GM12878 (cell line): ENCODE measurements around the gene COL19A1. TPM values are rescaled to one million over a fixed set of nuclear protein-coding genes. Genes with fewer than 3 reads are reported as not detected.

ENCODE experiments used
- ATAC-seq: fragments of 200-7000 bp; cut with Tn5 transposase; 3 replicates; pipeline ENCODE4 v1.9.1; 2020; ENCODE audit warnings: mild to moderate bottlenecking, moderate library complexity
- BruUV-seq: library from RNA; stranded (reverse); fragments of 400-500 nt; replicated peaks from 2 replicates; lab custom pipeline; 2021; lab: Mats Ljungman, UMichigan
- CTCF ChIA-PET: fragments of 300-600 bp; sonication (Branson Sonifier 250); formaldehyde crosslinking; extraction: SDS; loops from one replicate; lab custom pipeline; 2021; ENCODE audit warnings: inconsistent platforms; lab: Yijun Ruan, JAX
- POLR2A ChIA-PET: fragments of 350-600 bp; formaldehyde crosslinking; extraction: SDS; loops from one replicate; lab custom pipeline; 2021; ENCODE audit warnings: inconsistent platforms; lab: Charles Lee
- RAD21 ChIA-PET: fragments of 300-600 bp; sonication (Branson Sonifier 250); formaldehyde crosslinking; loops from one replicate; lab custom pipeline; 2023; ENCODE audit warnings: antibody characterized with exemption; ENCODE audit not compliant: unreplicated experiment; lab: Charles Lee
- SMC1A ChIA-PET: fragments of 300-600 bp; sonication (Branson Sonifier 250); formaldehyde crosslinking; loops from one replicate; lab custom pipeline; 2023; ENCODE audit not compliant: unreplicated experiment, uncharacterized antibody; lab: Charles Lee
- DNase-seq: peaks from one replicate; pipeline ENCODE4 v3.0.0-alpha.2; 2011; ENCODE audit warnings: low read depth, low spot score
- FAIRE-seq: peaks from 3 replicates; lab custom pipeline; 2011; peaks lifted over from hg19 to GRCh38; lab: Jason Lieb, UNC
- H2AFZ ChIP-seq: 2 replicates; pipeline ENCODE4 v1.6.0; 2011; ENCODE audit warnings: low read depth, low read length, control low read depth; ENCODE audit not compliant: control insufficient read depth
- H3K27ac ChIP-seq: 2 replicates; pipeline ENCODE4 v1.5.1; 2011; ENCODE audit warnings: control low read depth; ENCODE audit not compliant: control insufficient read depth, insufficient read depth
- H3K27me3 ChIP-seq, 2 experiments: replicated peaks in 1 of 2; 2 replicates each; pipeline versions ENCODE4 v1.6.0 to v1.6.1; 2011; ENCODE audit warnings: low read length in 1 of 2; ENCODE audit not compliant: control insufficient read depth in 2 of 2, insufficient read depth in 2 of 2
- H3K36me3 ChIP-seq, 2 experiments: 2 replicates each; pipeline ENCODE4 v1.5.1; 2011; ENCODE audit warnings: low read length in 1 of 2; ENCODE audit not compliant: control insufficient read depth in 2 of 2, insufficient read depth in 2 of 2
- H3K4me1 ChIP-seq: 2 replicates; pipeline ENCODE4 v1.6.1; 2011; ENCODE audit warnings: mild to moderate bottlenecking, low read length, moderate library complexity, mixed read lengths; ENCODE audit not compliant: control insufficient read depth, insufficient read depth
- H3K4me2 ChIP-seq: 2 replicates; pipeline ENCODE4 v1.6.0; 2011; ENCODE audit warnings: control low read depth; ENCODE audit not compliant: control insufficient read depth, insufficient read depth
- H3K4me3 ChIP-seq: fragments of 200-600 bp; sonication (generic); 2 replicates; pipeline ENCODE4 v1.5.1; 2016
- H3K79me2 ChIP-seq: 2 replicates; pipeline ENCODE4 v1.6.0; 2011; ENCODE audit warnings: low read length; ENCODE audit not compliant: control insufficient read depth, insufficient read depth
- H3K9ac ChIP-seq: 2 replicates; pipeline ENCODE4 v1.8.0; 2011; ENCODE audit warnings: low read length, control low read depth, mixed read lengths; ENCODE audit not compliant: control insufficient read depth, insufficient read depth
- H3K9me3 ChIP-seq: replicated peaks from 3 replicates; pipeline ENCODE4 v1.5.1; 2011; ENCODE audit warnings: mild to moderate bottlenecking, low read length; ENCODE audit not compliant: control insufficient read depth, insufficient read depth
- H4K20me1 ChIP-seq: 2 replicates; pipeline ENCODE4 v1.6.0; 2011; ENCODE audit not compliant: control insufficient read depth, insufficient read depth
- BRCA1 ChIP-seq: IDR thresholded peaks from 2 replicates; pipeline ENCODE4 v1.6.1; 2011; ENCODE audit warnings: low read depth, low read length, improper control_type of control experiment
- CBX3 ChIP-seq: fragments of 200-600 bp; sonication (generic); IDR thresholded peaks from 2 replicates; pipeline ENCODE4 v1.6.1; 2016; ENCODE audit warnings: low read depth, borderline replicate concordance
- CEBPB ChIP-seq, 2 experiments: fragments of 150-350 bp in 1 of 2; IDR thresholded peaks; 2 replicates each; pipeline ENCODE4 v1.6.1; 2012 to 2014; ENCODE audit warnings: low read depth in 2 of 2, low read length in 2 of 2, borderline replicate concordance in 1 of 2, inconsistent platforms in 1 of 2
- CREB1 ChIP-seq: IDR thresholded peaks from 2 replicates; pipeline ENCODE4 v1.6.1; 2012; ENCODE audit warnings: low read depth, mild to moderate bottlenecking, inconsistent platforms
- EP300 ChIP-seq, 2 experiments: fragments of 150-350 bp in 1 of 2; IDR thresholded peaks; 2 replicates each; pipeline ENCODE4 v1.6.1; 2011 to 2012; ENCODE audit warnings: low read depth in 2 of 2, low read length in 2 of 2, borderline replicate concordance in 1 of 2, improper control_type of control experiment in 1 of 2, inconsistent platforms in 1 of 2; ENCODE audit not compliant: control insufficient read depth in 1 of 2
- FOXK2 ChIP-seq: fragments of 450-650 bp; IDR thresholded peaks from 2 replicates; pipeline ENCODE4 v1.6.1; 2017; ENCODE audit warnings: mild to moderate bottlenecking, moderate library complexity
- GABPA ChIP-seq: IDR thresholded peaks from 2 replicates; pipeline ENCODE4 v1.6.1; 2014; ENCODE audit warnings: antibody characterized with exemption, low read depth, mild to moderate bottlenecking, inconsistent platforms
- KAT2A ChIP-seq: conservative IDR thresholded peaks from 2 replicates; pipeline ENCODE4 v1.6.1; 2011; ENCODE audit warnings: low read depth, low read length; ENCODE audit not compliant: control insufficient read depth
- MYC ChIP-seq: IDR thresholded peaks from 2 replicates; pipeline ENCODE4 v1.6.1; 2011; ENCODE audit warnings: mild to moderate bottlenecking, low read length, moderate library complexity, inconsistent platforms; ENCODE audit not compliant: insufficient read depth, insufficient replicate concordance, insufficient read length, severe bottlenecking
- NFIC ChIP-seq: IDR thresholded peaks from 2 replicates; pipeline ENCODE4 v1.6.1; 2012; ENCODE audit warnings: low read depth, mild to moderate bottlenecking, inconsistent platforms, low read length, moderate library complexity
- RAD21 ChIP-seq: IDR thresholded peaks from 2 replicates; pipeline ENCODE4 v1.6.1; 2011; ENCODE audit warnings: mild to moderate bottlenecking, low read depth, low read length, moderate library complexity; ENCODE audit not compliant: insufficient read depth
- RAD51 ChIP-seq: fragments of 450-650 bp; IDR thresholded peaks from 2 replicates; pipeline ENCODE4 v1.6.1; 2016; ENCODE audit warnings: moderate library complexity, mild to moderate bottlenecking, inconsistent platforms
- SIN3A ChIP-seq: IDR thresholded peaks from 2 replicates; pipeline ENCODE4 v1.6.1; 2012; ENCODE audit warnings: low read depth, low read length, improper control_type of control experiment
- SP1 ChIP-seq: IDR thresholded peaks from one replicate; pipeline ENCODE4 v1.6.1; 2011; ENCODE audit warnings: low read depth, low read length
- SREBF2 ChIP-seq: IDR thresholded peaks from 2 replicates; pipeline ENCODE4 v1.6.1; 2012; ENCODE audit warnings: mild to moderate bottlenecking, low read length
- SRF ChIP-seq, 2 experiments: IDR thresholded peaks; 2 replicates each; pipeline ENCODE4 v1.6.1; 2011; ENCODE audit warnings: low read depth in 2 of 2, low read length in 2 of 2, mild to moderate bottlenecking in 1 of 2, moderate library complexity in 1 of 2
- TAF1 ChIP-seq: IDR thresholded peaks from 2 replicates; pipeline ENCODE4 v1.6.1; 2011; ENCODE audit warnings: mild to moderate bottlenecking, low read depth, low read length, borderline replicate concordance
- WRNIP1 ChIP-seq: IDR thresholded peaks from 2 replicates; pipeline ENCODE4 v1.6.1; 2011; ENCODE audit warnings: low read depth, low read length, improper control_type of control experiment, borderline replicate concordance
- WGBS: methylation state at CpG from one replicate; pipeline ENCODE4 v1.1.6; 2016; ENCODE audit warnings: low lambda C conversion rate; ENCODE audit not compliant: insufficient replicate concordance, insufficient coverage; ENCODE audit errors: missing lambda C conversion rate; 5-methylcytosine and 5-hydroxymethylcytosine counted together
- in situ Hi-C: fragments of 300-500 bp; cut with MboI; formaldehyde crosslinking; loops from 9 replicates; pipeline ENCODE4 v1.14.3; 2018; ENCODE audit warnings: mixed read lengths
- intact Hi-C: fragments of 100-400 bp; cut with micrococcal nuclease; formaldehyde crosslinking; loops from one replicate; pipeline ENCODE4 v1.14.2; 2022; ENCODE audit not compliant: unreplicated experiment
- polyA plus RNA-seq, 11 experiments: library from polyadenylated mRNA; depleted of rRNA in 4 of 11; unstranded in 6 of 11; stranded (reverse) in 5 of 11; fragments of >200 nt; fragmentation: Nextera tagmentation in 4 of 11; fragmentation: Illumina TruSeq in 1 of 11; extraction: Ambion mirVana in 4 of 11; extraction: Trizol in 1 of 11; gene quantifications; 1 replicate in 1 of 11; 2 replicates in 10 of 11; pipeline versions ENCODE4 v1.2.1 to v1.2.3, GENCODE V29; 2011 to 2016; ENCODE audit warnings: inconsistent platforms in 2 of 11, missing spikeins in 2 of 11, low read depth in 1 of 11
- total RNA-seq, 4 experiments: library from RNA; depleted of rRNA in 3 of 4; stranded (reverse); fragments of >200 nt in 3 of 4; fragmentation: Illumina TruSeq in 1 of 4; extraction: Trizol in 1 of 4; gene quantifications; 2 replicates each; pipeline versions ENCODE4 v1.2.1 to v1.2.3, GENCODE V29; 2013 to 2021
- TF ChIP-seq, protein P1 (sequence below): IDR thresholded peaks from 2 replicates; pipeline ENCODE4 v1.6.1; 2011; ENCODE audit warnings: mild to moderate bottlenecking, low read depth, low read length, moderate library complexity; ENCODE audit not compliant: insufficient replicate concordance
- TF ChIP-seq, protein P2 (sequence below): fragments of 150-350 bp; IDR thresholded peaks from 2 replicates; pipeline ENCODE4 v1.6.1; 2014; ENCODE audit warnings: mild to moderate bottlenecking, low read depth, low read length
- TF ChIP-seq, protein P3 (sequence below): IDR thresholded peaks from 2 replicates; pipeline ENCODE4 v1.6.1; 2012; ENCODE audit warnings: low read depth, low read length, improper control_type of control experiment

Gene COL19A1
- total and polyA plus RNA-seq, 10 of the 15 experiments (the other 5 are each of a cell fraction or from before 2014, with no cell fraction given) = 1.1 to 13.5 (median 4.1) TPM

DNA sequence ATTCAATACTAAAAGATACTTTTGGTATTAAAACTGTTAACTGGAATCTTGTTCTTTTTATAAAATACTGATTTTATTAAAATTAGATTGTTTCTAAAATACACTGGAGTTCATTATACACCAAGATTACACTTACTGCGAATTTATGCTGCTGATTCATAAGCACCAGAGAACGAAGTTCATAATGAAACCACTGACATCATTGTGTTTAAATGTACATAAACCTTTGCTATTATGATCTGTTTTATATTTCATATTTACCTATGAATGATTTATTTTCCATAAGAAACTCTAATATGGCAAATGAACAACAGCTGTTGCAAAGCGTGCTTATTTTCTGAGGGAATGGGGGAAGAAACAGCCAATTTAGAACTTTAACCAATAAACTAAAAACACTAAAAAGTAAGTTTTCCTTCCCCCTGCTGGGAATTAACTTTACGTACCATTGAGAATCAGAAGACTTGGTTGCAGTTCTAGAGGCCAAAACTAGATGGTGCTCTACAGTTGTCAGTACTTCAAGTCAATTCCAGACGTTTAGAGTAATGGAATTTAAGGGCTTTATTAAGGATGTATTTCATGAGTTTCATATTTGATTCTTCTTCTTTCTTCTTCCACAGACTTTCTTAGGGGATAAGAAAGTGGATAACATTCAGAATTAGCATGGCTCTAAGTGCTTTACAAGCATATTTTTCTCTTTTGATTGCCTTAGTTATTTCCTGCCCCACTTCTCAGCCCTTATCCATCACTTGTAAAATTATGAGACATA lies 30.8 kb upstream of the COL19A1 start:
- Histone ChIP-seq H3K4me1 (peaks cover 3% of the 10 kb centered on the region; the same call in 1 of the 2 replicates), H3K4me2 (peak overlapping the region; percentile 74; the same call in 1 of the 2 replicates), H2AFZ (peak overlapping the region; percentile 71), H3K36me3 (no peaks in the 10 kb centered on the region), H3K4me3 (no peak overlapping the region), H3K27ac (no peak overlapping the region), H3K27me3 (no peaks in the 10 kb centered on the region), H3K9me3 (no peaks in the 10 kb centered on the region), H3K79me2 (no peaks in the 10 kb centered on the region), H4K20me1 (no peaks in the 10 kb centered on the region), H3K9ac (no peak overlapping the region)
- no TSS peak for BruUV-seq
- in situ Hi-C loops = no loop called here
- FAIRE-seq (peak; percentile 84), DNase-seq (no peak), ATAC-seq (peak; percentile 92)
- RAD21 ChIA-PET = interaction anchor here (0.8 to 3.1 kb wide), 15 partner anchors 12 to 384 kb away, joined by 3 to 36 read pairs (median 4); no protein-coding TSS in a partner anchor
- CTCF ChIA-PET = interaction anchor here (0.7 to 4.7 kb wide), 28 partner anchors 10 to 385 kb away, joined by 3 to 78 read pairs (median 5); partner anchors contain the start of genes COL19A1 and LMBRD1
- SMC1A ChIA-PET = interaction anchor here (0.7 to 5.0 kb wide), 31 partner anchors 10 to 330 kb away, joined by 3 to 65 read pairs (median 4); no protein-coding TSS in a partner anchor
- WGBS = 0% methylated on average over 5 of the region's 5 CpGs
- POLR2A ChIA-PET = interaction anchor here (0.6 to 1.2 kb wide), 2 partner anchors 32 to 38 kb away, joined by 3 read pairs; no protein-coding TSS in a partner anchor
- intact Hi-C loops = loop anchor here (1.0 to 10.0 kb wide), 5 partner anchors 101 to 273 kb away; no protein-coding TSS in a partner anchor
- TF ChIP-seq CREB1 (no peak), RAD51 (no peak), CBX3 (no peak), SIN3A (no peak), CEBPB (IDR thresholded peaks at IDR 0.05; ENCODE audit: borderline replicate concordance in 1 of 2, low read depth in 2 of 2, low read length in 2 of 2) (no peak), SP1 (no peak), NFIC (peak; percentile 52; the same call in 1 of the 2 replicates), MYC (no peak), EP300 (IDR thresholded peaks at IDR 0.05; ENCODE audit: borderline replicate concordance in 1 of 2, control insufficient read depth in 1 of 2, low read depth in 2 of 2, low read length in 2 of 2) (no peak), FOXK2 (no peak), SREBF2 (no peak), RAD21 (peak; percentile 89), GABPA (no peak), WRNIP1 (no peak), KAT2A (no peak), TAF1 (no peak), SRF (IDR thresholded peaks at IDR 0.05; ENCODE audit: low read depth in 2 of 2, low read length in 2 of 2) (no peak), BRCA1 (no peak)
- TF ChIP-seq, protein P1, sequence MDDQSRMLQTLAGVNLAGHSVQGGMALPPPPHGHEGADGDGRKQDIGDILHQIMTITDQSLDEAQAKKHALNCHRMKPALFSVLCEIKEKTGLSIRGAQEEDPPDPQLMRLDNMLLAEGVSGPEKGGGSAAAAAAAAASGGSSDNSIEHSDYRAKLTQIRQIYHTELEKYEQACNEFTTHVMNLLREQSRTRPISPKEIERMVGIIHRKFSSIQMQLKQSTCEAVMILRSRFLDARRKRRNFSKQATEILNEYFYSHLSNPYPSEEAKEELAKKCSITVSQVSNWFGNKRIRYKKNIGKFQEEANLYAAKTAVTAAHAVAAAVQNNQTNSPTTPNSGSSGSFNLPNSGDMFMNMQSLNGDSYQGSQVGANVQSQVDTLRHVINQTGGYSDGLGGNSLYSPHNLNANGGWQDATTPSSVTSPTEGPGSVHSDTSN = no peak
- TF ChIP-seq, protein P2, sequence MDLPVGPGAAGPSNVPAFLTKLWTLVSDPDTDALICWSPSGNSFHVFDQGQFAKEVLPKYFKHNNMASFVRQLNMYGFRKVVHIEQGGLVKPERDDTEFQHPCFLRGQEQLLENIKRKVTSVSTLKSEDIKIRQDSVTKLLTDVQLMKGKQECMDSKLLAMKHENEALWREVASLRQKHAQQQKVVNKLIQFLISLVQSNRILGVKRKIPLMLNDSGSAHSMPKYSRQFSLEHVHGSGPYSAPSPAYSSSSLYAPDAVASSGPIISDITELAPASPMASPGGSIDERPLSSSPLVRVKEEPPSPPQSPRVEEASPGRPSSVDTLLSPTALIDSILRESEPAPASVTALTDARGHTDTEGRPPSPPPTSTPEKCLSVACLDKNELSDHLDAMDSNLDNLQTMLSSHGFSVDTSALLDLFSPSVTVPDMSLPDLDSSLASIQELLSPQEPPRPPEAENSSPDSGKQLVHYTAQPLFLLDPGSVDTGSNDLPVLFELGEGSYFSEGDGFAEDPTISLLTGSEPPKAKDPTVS = no peak
- TF ChIP-seq, protein P3, sequence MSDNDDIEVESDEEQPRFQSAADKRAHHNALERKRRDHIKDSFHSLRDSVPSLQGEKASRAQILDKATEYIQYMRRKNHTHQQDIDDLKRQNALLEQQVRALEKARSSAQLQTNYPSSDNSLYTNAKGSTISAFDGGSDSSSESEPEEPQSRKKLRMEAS = no peak
